ENCODE measurements around the gene CLDND1.

- no peak for TF ChIP-seq CTCF (conservative IDR thresholded peaks at IDR 0.05; ENCODE audit: low read depth, low read length)
- no peak for TF ChIP-seq EZH2 (IDR thresholded peaks at IDR 0.05; ENCODE audit: borderline replicate concordance, low read depth, low read length, poor library complexity, severe bottlenecking)
Observed at GRCh38 chr3:98531622-98532274, 9.0 kb upstream of the CLDND1 start, which contains the start of gene GPR15.

All from A673 (cell line).